NB4 (cell line): ENCODE data around the gene RBBP8.

Experiments used
- MYC ChIP-seq: IDR thresholded peaks from 2 replicates; pipeline ENCODE4 v1.6.1; 2011; ENCODE audit warnings: low read depth, low read length
- POLR2A ChIP-seq: IDR thresholded peaks from 2 replicates; pipeline ENCODE4 v1.6.1; 2011; ENCODE audit warnings: mild to moderate bottlenecking; ENCODE audit not compliant: insufficient read length; ENCODE audit errors: extremely low read depth
- TF ChIP-seq, protein P1 (sequence below): IDR thresholded peaks from one replicate; pipeline ENCODE4 v1.5.1; 2012; ENCODE audit warnings: low read depth, low read length

DNA sequence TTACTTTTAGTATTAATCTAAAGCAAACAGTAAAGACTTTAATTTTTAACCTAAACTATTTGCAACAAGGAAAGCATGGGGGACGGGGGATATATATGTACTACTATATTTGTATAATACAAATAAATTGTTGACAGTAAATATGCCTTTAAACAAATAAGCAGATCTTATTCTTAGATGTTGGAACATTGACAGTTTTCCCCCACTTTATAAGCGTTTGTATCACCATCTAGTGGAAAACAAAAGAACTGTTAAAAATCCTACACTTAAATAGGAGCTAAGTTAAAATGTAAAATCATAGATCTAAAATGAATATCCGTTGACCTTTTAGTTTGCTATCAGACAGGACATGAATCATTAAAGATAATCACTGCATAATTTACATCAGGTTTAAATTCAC, 50.0 kb downstream of the RBBP8 start:
- TF ChIP-seq, protein P1, sequence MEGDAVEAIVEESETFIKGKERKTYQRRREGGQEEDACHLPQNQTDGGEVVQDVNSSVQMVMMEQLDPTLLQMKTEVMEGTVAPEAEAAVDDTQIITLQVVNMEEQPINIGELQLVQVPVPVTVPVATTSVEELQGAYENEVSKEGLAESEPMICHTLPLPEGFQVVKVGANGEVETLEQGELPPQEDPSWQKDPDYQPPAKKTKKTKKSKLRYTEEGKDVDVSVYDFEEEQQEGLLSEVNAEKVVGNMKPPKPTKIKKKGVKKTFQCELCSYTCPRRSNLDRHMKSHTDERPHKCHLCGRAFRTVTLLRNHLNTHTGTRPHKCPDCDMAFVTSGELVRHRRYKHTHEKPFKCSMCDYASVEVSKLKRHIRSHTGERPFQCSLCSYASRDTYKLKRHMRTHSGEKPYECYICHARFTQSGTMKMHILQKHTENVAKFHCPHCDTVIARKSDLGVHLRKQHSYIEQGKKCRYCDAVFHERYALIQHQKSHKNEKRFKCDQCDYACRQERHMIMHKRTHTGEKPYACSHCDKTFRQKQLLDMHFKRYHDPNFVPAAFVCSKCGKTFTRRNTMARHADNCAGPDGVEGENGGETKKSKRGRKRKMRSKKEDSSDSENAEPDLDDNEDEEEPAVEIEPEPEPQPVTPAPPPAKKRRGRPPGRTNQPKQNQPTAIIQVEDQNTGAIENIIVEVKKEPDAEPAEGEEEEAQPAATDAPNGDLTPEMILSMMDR, result peak; percentile 15
- no peak for TF ChIP-seq POLR2A
- no peak for TF ChIP-seq MYC
